GM13976 (cell line): Measurements from ENCODE around the gene SCYGR2.

Source experiments
- DNase-seq: peaks from one replicate; pipeline ENCODE4 v3.0.0; 2012; ENCODE audit warnings: low spot score
- in situ Hi-C: fragments of 300-500 bp; cut with MboI; formaldehyde crosslinking; loops from one replicate; pipeline ENCODE4 v1.12.0; 2022; ENCODE audit warnings: low sequenced_read_pairs, mixed read lengths, inconsistent platforms; ENCODE audit not compliant: unreplicated experiment
- TF ChIP-seq, protein P1 (sequence below): IDR thresholded peaks from 2 replicates; pipeline ENCODE4 v1.5.1; 2012; ENCODE audit warnings: borderline replicate concordance, mild to moderate bottlenecking; ENCODE audit not compliant: insufficient read depth; ENCODE audit errors: extremely low read depth, missing control alignments, control extremely low read depth

The SCYGR2 gene

GRCh38 chr2:227643990-227644551, 45.4 kb downstream of the SCYGR2 start:
- in situ Hi-C loops: no loop called here
- TF ChIP-seq, protein P1, sequence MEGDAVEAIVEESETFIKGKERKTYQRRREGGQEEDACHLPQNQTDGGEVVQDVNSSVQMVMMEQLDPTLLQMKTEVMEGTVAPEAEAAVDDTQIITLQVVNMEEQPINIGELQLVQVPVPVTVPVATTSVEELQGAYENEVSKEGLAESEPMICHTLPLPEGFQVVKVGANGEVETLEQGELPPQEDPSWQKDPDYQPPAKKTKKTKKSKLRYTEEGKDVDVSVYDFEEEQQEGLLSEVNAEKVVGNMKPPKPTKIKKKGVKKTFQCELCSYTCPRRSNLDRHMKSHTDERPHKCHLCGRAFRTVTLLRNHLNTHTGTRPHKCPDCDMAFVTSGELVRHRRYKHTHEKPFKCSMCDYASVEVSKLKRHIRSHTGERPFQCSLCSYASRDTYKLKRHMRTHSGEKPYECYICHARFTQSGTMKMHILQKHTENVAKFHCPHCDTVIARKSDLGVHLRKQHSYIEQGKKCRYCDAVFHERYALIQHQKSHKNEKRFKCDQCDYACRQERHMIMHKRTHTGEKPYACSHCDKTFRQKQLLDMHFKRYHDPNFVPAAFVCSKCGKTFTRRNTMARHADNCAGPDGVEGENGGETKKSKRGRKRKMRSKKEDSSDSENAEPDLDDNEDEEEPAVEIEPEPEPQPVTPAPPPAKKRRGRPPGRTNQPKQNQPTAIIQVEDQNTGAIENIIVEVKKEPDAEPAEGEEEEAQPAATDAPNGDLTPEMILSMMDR: no peak
- no peak for DNase-seq
